ENCODE data around the gene ASIC2. TPM values are rescaled to one million over a fixed set of nuclear protein-coding genes. Genes with fewer than 3 reads are reported as not detected.

Gene ASIC2
- total and polyA plus RNA-seq, 2 experiments from 2014 or later = 0.52 to 2.8 TPM

GRCh38 chr17:33197342-33197741, 95.8 kb downstream of the ASIC2 start:
- Histone ChIP-seq H2AFZ (no peak overlapping the region), H3K36me3 (ENCODE audit: insufficient read depth) (no peaks in the 10 kb centered on the region; the same call in 1 of the 2 replicates), H3K79me2 (replicated peaks; ENCODE audit: insufficient read depth) (no peaks in the 10 kb centered on the region), H4K20me1 (replicated peaks; ENCODE audit: insufficient read depth) (no peaks in the 10 kb centered on the region), H3F3A (replicated peaks; ENCODE audit: low read depth) (0 out of 2 replicates have a peak, but pooled peaks cover 4% of the 10 kb centered on the region), H3K4me2 (no peak overlapping the region), H3K27ac (ENCODE audit: low read depth) (no peak overlapping the region), H3K4me3 (no peak overlapping the region), H3K27me3 (ENCODE audit: insufficient read depth) (peaks cover 76% of the 10 kb centered on the region), H3K4me1 (ENCODE audit: insufficient read depth) (peaks cover 21% of the 10 kb centered on the region), H3K9me2 (ENCODE audit: insufficient read depth) (no peaks in the 10 kb centered on the region)
- no peak for ATAC-seq
- Mint-ChIP-seq H3K9me3 (no peaks in the 10 kb centered on the region), H3K36me3 (ENCODE audit: low read depth) (no peaks in the 10 kb centered on the region), H3K27me3 (ENCODE audit: insufficient read depth, low read depth, poor library complexity) (peaks cover 52% of the 10 kb centered on the region), H3K4me3 (no peak overlapping the region), H3K27ac (no peak overlapping the region), H3K4me1 (peaks cover 26% of the 10 kb centered on the region)
- DNase-seq (ENCODE audit: low spot score) = no peak
- TF ChIP-seq, protein P1, sequence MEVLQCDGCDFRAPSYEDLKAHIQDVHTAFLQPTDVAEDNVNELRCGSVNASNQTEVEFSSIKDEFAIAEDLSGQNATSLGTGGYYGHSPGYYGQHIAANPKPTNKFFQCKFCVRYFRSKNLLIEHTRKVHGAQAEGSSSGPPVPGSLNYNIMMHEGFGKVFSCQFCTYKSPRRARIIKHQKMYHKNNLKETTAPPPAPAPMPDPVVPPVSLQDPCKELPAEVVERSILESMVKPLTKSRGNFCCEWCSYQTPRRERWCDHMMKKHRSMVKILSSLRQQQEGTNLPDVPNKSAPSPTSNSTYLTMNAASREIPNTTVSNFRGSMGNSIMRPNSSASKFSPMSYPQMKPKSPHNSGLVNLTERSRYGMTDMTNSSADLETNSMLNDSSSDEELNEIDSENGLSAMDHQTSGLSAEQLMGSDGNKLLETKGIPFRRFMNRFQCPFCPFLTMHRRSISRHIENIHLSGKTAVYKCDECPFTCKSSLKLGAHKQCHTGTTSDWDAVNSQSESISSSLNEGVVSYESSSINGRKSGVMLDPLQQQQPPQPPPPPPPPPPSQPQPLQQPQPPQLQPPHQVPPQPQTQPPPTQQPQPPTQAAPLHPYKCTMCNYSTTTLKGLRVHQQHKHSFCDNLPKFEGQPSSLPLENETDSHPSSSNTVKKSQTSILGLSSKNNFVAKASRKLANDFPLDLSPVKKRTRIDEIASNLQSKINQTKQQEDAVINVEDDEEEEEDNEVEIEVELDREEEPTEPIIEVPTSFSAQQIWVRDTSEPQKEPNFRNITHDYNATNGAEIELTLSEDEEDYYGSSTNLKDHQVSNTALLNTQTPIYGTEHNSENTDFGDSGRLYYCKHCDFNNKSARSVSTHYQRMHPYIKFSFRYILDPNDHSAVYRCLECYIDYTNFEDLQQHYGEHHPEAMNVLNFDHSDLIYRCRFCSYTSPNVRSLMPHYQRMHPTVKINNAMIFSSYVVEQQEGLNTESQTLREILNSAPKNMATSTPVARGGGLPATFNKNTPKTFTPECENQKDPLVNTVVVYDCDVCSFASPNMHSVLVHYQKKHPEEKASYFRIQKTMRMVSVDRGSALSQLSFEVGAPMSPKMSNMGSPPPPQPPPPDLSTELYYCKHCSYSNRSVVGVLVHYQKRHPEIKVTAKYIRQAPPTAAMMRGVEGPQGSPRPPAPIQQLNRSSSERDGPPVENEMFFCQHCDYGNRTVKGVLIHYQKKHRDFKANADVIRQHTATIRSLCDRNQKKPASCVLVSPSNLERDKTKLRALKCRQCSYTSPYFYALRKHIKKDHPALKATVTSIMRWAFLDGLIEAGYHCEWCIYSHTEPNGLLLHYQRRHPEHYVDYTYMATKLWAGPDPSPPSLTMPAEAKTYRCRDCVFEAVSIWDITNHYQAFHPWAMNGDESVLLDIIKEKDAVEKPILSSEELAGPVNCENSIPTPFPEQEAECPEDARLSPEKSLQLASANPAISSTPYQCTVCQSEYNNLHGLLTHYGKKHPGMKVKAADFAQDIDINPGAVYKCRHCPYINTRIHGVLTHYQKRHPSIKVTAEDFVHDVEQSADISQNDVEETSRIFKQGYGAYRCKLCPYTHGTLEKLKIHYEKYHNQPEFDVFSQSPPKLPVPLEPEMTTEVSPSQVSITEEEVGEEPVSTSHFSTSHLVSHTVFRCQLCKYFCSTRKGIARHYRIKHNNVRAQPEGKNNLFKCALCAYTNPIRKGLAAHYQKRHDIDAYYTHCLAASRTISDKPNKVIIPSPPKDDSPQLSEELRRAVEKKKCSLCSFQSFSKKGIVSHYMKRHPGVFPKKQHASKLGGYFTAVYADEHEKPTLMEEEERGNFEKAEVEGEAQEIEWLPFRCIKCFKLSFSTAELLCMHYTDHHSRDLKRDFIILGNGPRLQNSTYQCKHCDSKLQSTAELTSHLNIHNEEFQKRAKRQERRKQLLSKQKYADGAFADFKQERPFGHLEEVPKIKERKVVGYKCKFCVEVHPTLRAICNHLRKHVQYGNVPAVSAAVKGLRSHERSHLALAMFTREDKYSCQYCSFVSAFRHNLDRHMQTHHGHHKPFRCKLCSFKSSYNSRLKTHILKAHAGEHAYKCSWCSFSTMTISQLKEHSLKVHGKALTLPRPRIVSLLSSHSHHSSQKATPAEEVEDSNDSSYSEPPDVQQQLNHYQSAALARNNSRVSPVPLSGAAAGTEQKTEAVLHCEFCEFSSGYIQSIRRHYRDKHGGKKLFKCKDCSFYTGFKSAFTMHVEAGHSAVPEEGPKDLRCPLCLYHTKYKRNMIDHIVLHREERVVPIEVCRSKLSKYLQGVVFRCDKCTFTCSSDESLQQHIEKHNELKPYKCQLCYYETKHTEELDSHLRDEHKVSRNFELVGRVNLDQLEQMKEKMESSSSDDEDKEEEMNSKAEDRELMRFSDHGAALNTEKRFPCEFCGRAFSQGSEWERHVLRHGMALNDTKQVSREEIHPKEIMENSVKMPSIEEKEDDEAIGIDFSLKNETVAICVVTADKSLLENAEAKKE (CRISPR knock-in tag; IDR thresholded peaks at IDR 0.05) = no peak
- TF ChIP-seq CREB1 (CRISPR knock-in tag; IDR thresholded peaks at IDR 0.05; ENCODE audit: low read depth) = no peak
- no peak for TF ChIP-seq EZH2phosphoT487 (IDR thresholded peaks at IDR 0.05; ENCODE audit: unreplicated experiment)
- TF ChIP-seq NANOG (IDR thresholded peaks at IDR 0.05; ENCODE audit: borderline replicate concordance) = no peak
- TF ChIP-seq ZNF331 (CRISPR knock-in tag; IDR thresholded peaks at IDR 0.05; ENCODE audit: low read depth) = no peak
- no peak for TF ChIP-seq EZH2 (IDR thresholded peaks at IDR 0.05; ENCODE audit: low read depth, unreplicated experiment)
- TF ChIP-seq ETS1 (IDR thresholded peaks at IDR 0.05) = no peak
- no peak for TF ChIP-seq JUNB (IDR thresholded peaks at IDR 0.05; ENCODE audit: unreplicated experiment)
- no peak for TF ChIP-seq STAT1 (IDR thresholded peaks at IDR 0.05; ENCODE audit: unreplicated experiment)
